Glutamatergic neuron (in vitro differentiated cells): ENCODE measurements around the gene SPART. TPM values are rescaled to one million over a fixed set of nuclear protein-coding genes. Genes with fewer than 3 reads are reported as not detected.
"Not testable (repeated sequence)": the region's sequence is repeated elsewhere in the genome, so short reads cannot be mapped to it uniquely, and the experiment has no call there.

Source experiments
- DNase-seq: peaks from one replicate; pipeline ENCODE4 v3.0.0; 2022
- H3K27ac Mint-ChIP-seq: one replicate; pipeline ENCODE4 v1.8.0; 2020; ENCODE audit warnings: mild to moderate bottlenecking, mixed read lengths, inconsistent platforms; ENCODE audit not compliant: unreplicated experiment
- H3K27me3 Mint-ChIP-seq: one replicate; pipeline ENCODE4 v1.8.0; 2020; ENCODE audit warnings: mild to moderate bottlenecking, moderate library complexity, mixed read lengths, inconsistent platforms; ENCODE audit not compliant: unreplicated experiment
- H3K36me3 Mint-ChIP-seq: one replicate; pipeline ENCODE4 v1.8.0; 2020; ENCODE audit warnings: mild to moderate bottlenecking, mixed read lengths, inconsistent platforms; ENCODE audit not compliant: unreplicated experiment
- H3K4me1 Mint-ChIP-seq: one replicate; pipeline ENCODE4 v1.8.0; 2020; ENCODE audit warnings: mild to moderate bottlenecking, low read depth, mixed read lengths, inconsistent platforms; ENCODE audit not compliant: unreplicated experiment
- H3K4me3 Mint-ChIP-seq: one replicate; pipeline ENCODE4 v1.8.0; 2020; ENCODE audit warnings: mild to moderate bottlenecking, mixed read lengths, inconsistent platforms; ENCODE audit not compliant: unreplicated experiment
- H3K9me3 Mint-ChIP-seq: one replicate; pipeline ENCODE4 v1.8.0; 2020; ENCODE audit warnings: mild to moderate bottlenecking, moderate library complexity, mixed read lengths, inconsistent platforms; ENCODE audit not compliant: unreplicated experiment
- CTCF ChIP-seq: fragments of 200-600 bp; sonication (generic); IDR thresholded peaks from one replicate; pipeline ENCODE4 v1.5.0; 2021; ENCODE audit not compliant: partially characterized antibody, unreplicated experiment
- total RNA-seq: library from RNA; stranded (reverse); fragmentation: NEBNext Ultra II Directional; extraction: Animal tissue kit (Norgen Biotek cat#: 25700); gene quantifications from one replicate; pipeline ENCODE4 v1.2.1, GENCODE V29; 2021; ENCODE audit not compliant: unreplicated experiment

Gene SPART
- total RNA-seq, 1 donor from 2014 or later = 7.4 TPM

- no peak for TF ChIP-seq CTCF
- H3K4me3 Mint-ChIP-seq = no peak overlapping the region
- no peak overlapping the region for H3K27ac Mint-ChIP-seq
Observed at GRCh38 chr13:36331280-36331679, 14.9 kb downstream of the SPART start.

GRCh38 chr13:36329361-36329760 lies 16.8 kb downstream of the SPART start:
- Mint-ChIP-seq H3K4me3 (no peak overlapping the region), H3K4me1 (no peaks in the 10 kb centered on the region), H3K27ac (no peak overlapping the region), H3K27me3 (no peaks in the 10 kb centered on the region), H3K36me3 (no peaks in the 10 kb centered on the region), H3K9me3 (no peaks in the 10 kb centered on the region)
- TF ChIP-seq CTCF = no peak
- DNase-seq = no peak

More at GRCh38 chr13:36331280-36331679, 14.9 kb downstream of the SPART start:
- H3K36me3 Mint-ChIP-seq = no peaks in the 10 kb centered on the region
- H3K9me3 Mint-ChIP-seq = no peaks in the 10 kb centered on the region
- no peaks in the 10 kb centered on the region for H3K4me1 Mint-ChIP-seq
- DNase-seq = no peak
- no peaks in the 10 kb centered on the region for H3K27me3 Mint-ChIP-seq

- Mint-ChIP-seq H3K4me3 (no peak overlapping the region), H3K27me3 (no peaks in the 10 kb centered on the region), H3K27ac (no peak overlapping the region), H3K4me1 (no peaks in the 10 kb centered on the region), H3K36me3 (no peaks in the 10 kb centered on the region), H3K9me3 (no peaks in the 10 kb centered on the region)
- TF ChIP-seq CTCF = no peak
- no peak for DNase-seq
Observed at GRCh38 chr13:36328821-36329220, 17.4 kb downstream of the SPART start.

- Mint-ChIP-seq H3K9me3 (no peaks in the 10 kb centered on the region), H3K4me1 (no peaks in the 10 kb centered on the region), H3K4me3 (no peak overlapping the region), H3K27ac (no peak overlapping the region), H3K27me3 (no peaks in the 10 kb centered on the region), H3K36me3 (no peaks in the 10 kb centered on the region)
- DNase-seq = no peak
- TF ChIP-seq CTCF = no peak
Observed at GRCh38 chr13:36325912-36326311, 20.3 kb downstream of the SPART start.

- not testable (repeated sequence) for H3K4me1 Mint-ChIP-seq, H3K27me3 Mint-ChIP-seq, H3K36me3 Mint-ChIP-seq, DNase-seq, H3K27ac Mint-ChIP-seq, H3K4me3 Mint-ChIP-seq, H3K9me3 Mint-ChIP-seq
Observed at GRCh38 chr13:36324881-36325280, 21.3 kb downstream of the SPART start.
